Measurements from ENCODE around the gene SDK2.
A peak's percentile ranks its signal among the peaks of the same experiment; 100 is the strongest.

The SDK2 gene

GRCh38 chr17:73609060-73609459, 35.2 kb downstream of the SDK2 start:
- DNase-seq (ENCODE audit: low read depth): no peak

DNA sequence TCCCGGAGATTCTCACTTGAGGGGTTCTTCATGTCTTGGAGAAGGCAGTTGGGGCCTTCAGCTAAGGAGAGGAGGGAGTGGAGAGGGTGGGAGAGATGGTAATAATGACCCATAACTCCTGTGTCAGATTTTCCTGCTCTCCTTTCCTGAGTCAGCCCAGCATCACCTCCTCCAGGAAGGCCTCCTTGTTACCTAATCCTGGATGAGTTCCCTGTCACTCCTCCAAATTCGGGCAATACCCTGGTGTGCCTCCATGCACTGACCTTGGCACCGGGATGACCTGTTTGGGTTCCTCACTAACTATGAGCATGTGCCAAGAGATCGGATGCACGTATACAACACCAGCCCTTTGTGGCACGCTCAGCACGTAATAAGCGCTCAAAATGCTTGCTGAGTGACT, 38.8 kb downstream of the SDK2 start:
- no peak for DNase-seq (ENCODE audit: low read depth)

- DNase-seq (ENCODE audit: low read depth): no peak
Measured at GRCh38 chr17:73604476-73604875, 39.8 kb downstream of the SDK2 start.

DNA sequence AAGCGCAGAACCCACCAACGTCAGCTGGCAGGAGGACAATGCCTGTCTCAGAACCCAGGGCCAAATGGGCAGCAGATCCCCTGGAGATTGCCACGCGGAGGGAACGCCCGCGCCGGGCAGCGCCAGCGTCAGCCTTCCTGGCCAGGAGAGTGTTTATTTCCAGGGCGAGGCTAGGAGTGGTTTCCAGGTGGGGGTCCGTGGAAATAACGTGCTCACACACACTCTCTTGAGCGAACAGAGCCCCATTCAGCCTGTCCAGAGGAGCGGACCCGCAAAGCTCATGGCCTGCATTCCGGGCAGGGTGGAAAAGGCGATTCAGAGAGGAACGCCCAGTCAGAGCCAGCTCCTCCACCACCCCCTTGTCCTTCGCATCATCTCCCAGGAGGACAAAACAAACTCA, 40.3 kb downstream of the SDK2 start:
- DNase-seq (ENCODE audit: low read depth): no peak

GRCh38 chr17:73600103-73600871, 44.0 kb downstream of the SDK2 start:
- DNase-seq (ENCODE audit: low read depth): peak; percentile 13

GRCh38 chr17:73599599-73599998, 44.6 kb downstream of the SDK2 start:
- DNase-seq (ENCODE audit: low read depth): no peak

DNA sequence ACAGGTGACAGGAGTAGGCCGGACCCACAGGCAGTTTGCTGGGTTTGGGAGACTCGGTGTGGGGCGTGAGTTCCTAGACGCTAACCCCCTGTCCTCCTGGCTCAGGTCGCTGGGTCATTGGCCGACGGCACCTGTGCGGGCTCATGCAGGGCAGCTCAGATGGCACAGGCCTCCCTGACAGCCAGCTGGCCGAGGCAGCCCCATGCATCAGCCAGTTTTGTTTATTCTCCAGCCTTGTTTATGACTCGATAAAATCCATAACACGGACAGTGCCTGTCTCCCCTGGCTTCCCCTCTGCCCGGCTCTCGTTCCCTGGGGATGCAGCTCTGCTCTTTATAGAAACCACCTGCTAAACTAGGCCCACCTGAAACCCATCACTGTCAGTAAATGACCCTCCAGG, 46.0 kb downstream of the SDK2 start:
- DNase-seq (ENCODE audit: low read depth): no peak

DNA sequence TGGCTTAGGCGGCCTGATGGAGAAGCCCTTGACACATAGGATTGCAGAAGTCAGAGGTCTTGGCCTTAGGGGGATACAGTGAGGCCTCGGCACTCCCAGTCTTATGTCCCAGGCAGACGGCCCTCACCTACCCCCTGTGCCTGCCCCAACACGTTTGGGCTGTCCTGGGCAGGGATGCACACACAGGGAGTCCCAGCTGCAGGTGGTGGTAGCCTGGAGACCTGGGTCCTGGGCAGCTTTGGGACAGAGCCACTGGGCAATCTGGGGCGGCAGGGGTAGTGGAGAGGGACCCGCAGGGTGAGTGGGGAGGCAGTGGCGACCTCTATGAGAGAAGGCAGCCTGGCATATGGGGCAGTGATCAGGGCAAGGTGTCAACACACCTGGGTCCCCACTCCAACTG, 48.3 kb downstream of the SDK2 start:
- DNase-seq (ENCODE audit: low read depth): no peak

GRCh38 chr17:73595479-73595878, 48.8 kb downstream of the SDK2 start:
- DNase-seq (ENCODE audit: low read depth): peak; percentile 31

DNA sequence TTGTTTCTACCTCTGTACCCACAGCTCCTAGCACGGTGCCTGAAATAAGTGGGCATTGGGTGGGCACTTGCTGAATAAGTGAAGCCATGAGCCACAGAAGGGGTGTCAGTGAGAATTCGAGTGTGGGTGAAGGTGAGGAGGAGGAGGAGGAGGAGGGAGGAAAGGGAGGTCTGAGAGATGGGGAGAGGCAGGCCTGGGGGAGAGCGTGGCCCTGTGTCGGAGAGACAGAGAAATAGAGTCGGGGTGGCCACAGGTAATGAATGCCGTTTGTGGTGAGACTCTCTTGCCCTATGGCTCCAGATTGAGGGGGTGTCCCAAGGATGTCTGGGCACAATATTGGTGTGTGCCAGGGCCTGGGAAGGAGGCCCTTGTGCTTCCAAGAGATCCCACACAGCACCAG, 49.2 kb downstream of the SDK2 start:
- DNase-seq (ENCODE audit: low read depth): no peak

DNA sequence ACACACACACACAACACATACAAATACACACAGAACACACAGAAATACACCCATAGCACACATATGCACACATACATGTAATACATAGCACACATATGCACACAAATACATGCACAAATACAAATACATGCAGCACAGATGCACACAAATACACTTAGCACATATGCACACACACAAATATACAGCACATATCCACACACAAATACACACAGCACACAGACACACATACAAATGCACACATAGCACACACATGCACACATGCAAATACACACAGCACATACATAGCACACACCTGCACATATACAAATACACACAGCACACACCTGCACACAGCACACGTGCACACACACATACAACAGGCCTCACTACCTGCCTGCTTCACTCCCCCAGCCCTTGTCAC, 49.6 kb downstream of the SDK2 start:
- no peak for DNase-seq (ENCODE audit: low read depth)

DNA sequence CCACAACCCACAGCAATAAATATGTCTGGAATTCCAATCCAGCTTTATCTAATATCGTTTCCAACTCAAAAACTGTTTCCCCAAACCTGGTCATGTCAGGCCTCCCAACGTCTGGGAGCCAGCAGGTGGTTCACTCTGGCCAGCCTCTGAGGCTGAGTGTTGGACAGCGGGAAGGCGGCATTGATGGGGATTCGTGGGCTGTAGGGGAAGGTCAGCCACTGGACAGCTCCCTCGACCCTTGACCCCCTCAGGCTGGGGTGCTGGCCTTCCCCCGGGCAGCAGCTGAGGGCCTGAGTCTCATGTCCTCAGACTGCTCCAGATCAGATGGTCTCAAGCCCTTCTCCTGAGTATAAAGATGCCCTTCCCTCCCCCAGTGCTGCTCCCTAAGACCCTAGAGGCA, 50.2 kb downstream of the SDK2 start:
- no peak for DNase-seq (ENCODE audit: low read depth)

- no peak for DNase-seq (ENCODE audit: low read depth)
Measured at GRCh38 chr17:73593249-73593965, 50.8 kb downstream of the SDK2 start.

DNA sequence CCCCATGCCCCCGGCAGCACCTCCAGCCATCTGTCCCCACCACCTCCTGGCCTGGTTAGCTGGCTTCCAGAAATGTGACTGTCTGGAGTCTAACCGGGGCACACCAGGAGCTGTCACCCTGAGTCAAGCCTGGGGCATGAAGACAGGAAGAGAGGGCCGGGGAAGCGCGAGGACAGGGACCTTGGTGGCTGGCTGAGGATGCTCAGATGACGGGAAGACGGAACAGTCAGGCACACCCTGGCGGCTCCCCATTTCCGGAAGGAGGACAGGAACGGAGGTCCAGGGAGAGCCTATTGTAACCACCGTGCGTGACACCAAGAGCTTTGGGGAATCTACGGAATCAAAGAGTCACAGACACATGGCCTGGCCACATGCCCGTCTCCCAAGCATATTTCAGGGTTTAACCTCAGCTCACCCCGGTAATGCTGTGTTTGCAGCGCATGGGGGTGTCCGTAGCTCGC, 51.7 kb downstream of the SDK2 start:
- DNase-seq (ENCODE audit: low read depth): peak; percentile 19

DNA sequence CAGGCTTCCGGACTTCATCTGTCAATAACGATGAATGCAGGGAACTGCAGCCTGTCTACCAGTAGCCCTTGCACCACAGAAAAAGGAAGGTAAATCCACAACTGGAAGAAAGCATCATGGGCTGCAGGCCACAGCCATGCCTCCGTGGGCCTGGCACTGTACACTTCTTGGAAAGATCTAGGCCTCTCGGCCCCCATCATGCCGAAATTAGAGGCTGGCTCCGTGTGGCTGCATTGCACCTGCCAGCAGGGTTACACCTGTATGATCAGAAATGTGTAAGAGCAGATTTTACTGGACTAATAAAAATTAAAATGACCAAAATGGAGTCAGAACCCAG, 52.2 kb downstream of the SDK2 start:
- DNase-seq (ENCODE audit: low read depth): no peak

- no peak for DNase-seq (ENCODE audit: low read depth)
Measured at GRCh38 chr17:73591296-73592078, 52.8 kb downstream of the SDK2 start.

GRCh38 chr17:73589363-73589980, 54.8 kb downstream of the SDK2 start:
- no peak for DNase-seq (ENCODE audit: low read depth)

- DNase-seq (ENCODE audit: low read depth): no peak
Measured at GRCh38 chr17:73588891-73589290, 55.4 kb downstream of the SDK2 start.

DNA sequence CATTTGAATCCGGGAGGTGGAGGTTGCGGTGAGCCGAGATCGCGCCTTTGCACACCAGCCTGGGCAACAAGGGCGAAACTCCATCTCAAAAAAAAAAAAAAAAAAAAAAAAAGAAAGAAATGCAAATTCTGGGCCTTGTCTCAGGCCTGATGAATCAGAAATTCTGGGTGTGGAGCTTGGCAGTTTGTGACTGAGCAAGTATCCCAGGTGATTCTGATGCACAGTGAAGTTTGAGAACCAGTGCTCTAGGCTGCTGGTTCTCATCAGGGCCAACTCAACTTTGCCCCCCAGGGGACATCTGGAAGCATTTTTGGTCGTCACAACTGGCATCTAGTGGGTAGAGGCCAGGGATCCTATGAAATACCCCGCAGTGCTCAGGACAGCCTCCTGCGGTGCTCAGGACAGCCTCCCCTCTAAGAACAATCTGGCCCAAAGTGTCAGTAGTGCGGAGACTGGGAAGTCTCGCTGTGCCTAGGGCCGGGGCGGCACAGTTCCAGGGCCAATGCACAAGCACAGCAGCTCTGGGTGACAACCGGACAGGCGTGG, 55.9 kb downstream of the SDK2 start:
- DNase-seq (ENCODE audit: low read depth): no peak

GRCh38 chr17:73586921-73587602, 57.2 kb downstream of the SDK2 start:
- DNase-seq (ENCODE audit: low read depth): no peak

DNA sequence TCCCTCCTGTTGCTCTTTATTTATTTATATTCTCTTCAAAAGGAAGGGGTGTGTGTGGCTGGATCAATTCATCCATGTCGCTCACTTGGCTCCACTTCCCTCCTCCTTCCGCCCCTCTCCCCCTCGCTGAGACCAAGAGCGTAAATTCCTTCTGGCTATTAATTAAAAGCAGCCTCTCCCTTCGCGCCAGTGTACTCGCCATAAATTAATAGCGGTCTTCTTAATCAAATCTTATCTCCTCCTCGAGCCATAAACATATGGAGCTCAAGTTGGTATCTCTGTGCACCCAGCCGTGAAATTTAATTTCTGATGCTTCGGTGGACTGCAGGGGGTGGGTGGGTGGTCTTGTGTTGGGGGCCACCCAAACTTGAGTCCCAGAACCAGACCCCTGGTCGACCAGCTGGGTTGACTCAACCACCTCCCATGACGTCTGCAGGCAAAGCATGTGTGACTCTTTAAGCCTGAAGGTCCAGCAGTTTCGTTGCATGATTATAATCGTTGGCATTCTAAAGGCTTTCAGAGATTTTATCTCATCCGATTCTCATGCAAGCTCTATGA, 57.9 kb downstream of the SDK2 start:
- DNase-seq (ENCODE audit: low read depth): no peak
